Progenitor cell of endocrine pancreas (in vitro differentiated cells): ENCODE measurements around the gene WDFY4. TPM values are rescaled to one million over a fixed set of nuclear protein-coding genes. Genes with fewer than 3 reads are reported as not detected.

Experiments
- DNase-seq: peaks from one replicate; pipeline ENCODE4 v3.0.0; 2021; ENCODE audit warnings: low spot score; ENCODE audit not compliant: unreplicated experiment
- H3K27ac Mint-ChIP-seq: 2 replicates; pipeline ENCODE4 v1.8.0; 2021; ENCODE audit warnings: mild to moderate bottlenecking, moderate library complexity, mixed read lengths
- H3K27me3 Mint-ChIP-seq: 2 replicates; pipeline ENCODE4 v1.8.0; 2021; ENCODE audit warnings: mixed read lengths
- H3K36me3 Mint-ChIP-seq: 2 replicates; pipeline ENCODE4 v1.8.0; 2022; ENCODE audit warnings: mixed read lengths; ENCODE audit not compliant: insufficient read depth
- H3K4me1 Mint-ChIP-seq: 2 replicates; pipeline ENCODE4 v1.8.0; 2021; ENCODE audit warnings: low read depth, mixed read lengths
- H3K4me3 Mint-ChIP-seq: 2 replicates; pipeline ENCODE4 v1.8.0; 2021; ENCODE audit warnings: low read depth, mild to moderate bottlenecking, moderate library complexity, mixed read lengths
- H3K9me3 Mint-ChIP-seq: 2 replicates; pipeline ENCODE4 v1.8.0; 2021; ENCODE audit warnings: low read depth, mixed read lengths
- CTCF ChIP-seq: fragments of 200-600 bp; sonication (generic); IDR thresholded peaks from one replicate; pipeline ENCODE4 v1.5.0; 2021; ENCODE audit warnings: antibody characterized with exemption, mild to moderate bottlenecking; ENCODE audit not compliant: unreplicated experiment
- total RNA-seq: library from RNA; stranded (reverse); gene quantifications from 2 replicates; pipeline ENCODE4 v1.2.1, GENCODE V29; 2021

Gene WDFY4
- total RNA-seq, 1 donor from 2014 or later, result 0.07 TPM

- Mint-ChIP-seq H3K9me3 (peaks cover 6% of the 10 kb centered on the region), H3K4me1 (no peaks in the 10 kb centered on the region), H3K27ac (no peak overlapping the region), H3K36me3 (no peaks in the 10 kb centered on the region), H3K4me3 (no peak overlapping the region), H3K27me3 (peaks cover 17% of the 10 kb centered on the region)
- TF ChIP-seq CTCF, result no peak
- DNase-seq, result no peak
Measured at GRCh38 chr10:48710647-48711275, 26.1 kb downstream of the WDFY4 start.

GRCh38 chr10:48711830-48712229 is 27.2 kb downstream of the WDFY4 start:
- no peak for DNase-seq
- no peak for TF ChIP-seq CTCF
- Mint-ChIP-seq H3K36me3 (no peaks in the 10 kb centered on the region), H3K9me3 (peaks cover 6% of the 10 kb centered on the region), H3K4me3 (no peak overlapping the region), H3K4me1 (no peaks in the 10 kb centered on the region), H3K27ac (no peak overlapping the region), H3K27me3 (peaks cover 7% of the 10 kb centered on the region)

DNA sequence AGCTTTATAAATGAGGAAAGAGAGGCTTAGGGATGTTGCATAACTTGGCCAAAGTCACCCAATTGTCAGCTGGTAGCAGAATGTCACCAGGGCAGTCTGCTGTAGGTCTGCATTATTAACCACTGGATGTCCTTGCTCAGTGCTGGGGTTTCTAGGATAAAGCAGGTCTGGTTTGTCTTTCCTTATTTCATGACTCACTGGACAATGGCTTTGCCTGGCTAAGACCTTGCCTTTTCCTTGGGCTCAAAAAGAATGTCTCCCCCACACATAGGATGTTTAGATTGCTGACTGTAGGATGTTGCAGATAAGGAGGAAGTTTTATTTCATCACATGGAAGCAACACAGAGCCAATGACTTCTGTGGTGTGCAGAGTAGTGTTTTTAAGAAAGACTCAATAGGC is 29.4 kb downstream of the WDFY4 start:
- Mint-ChIP-seq H3K4me3 (no peak overlapping the region), H3K4me1 (no peaks in the 10 kb centered on the region), H3K27ac (no peak overlapping the region), H3K27me3 (no peaks in the 10 kb centered on the region), H3K36me3 (no peaks in the 10 kb centered on the region), H3K9me3 (peaks cover 6% of the 10 kb centered on the region)
- DNase-seq, result no peak
- TF ChIP-seq CTCF, result no peak

- peaks cover 6% of the 10 kb centered on the region for H3K9me3 Mint-ChIP-seq
- no peak overlapping the region for H3K4me3 Mint-ChIP-seq
- no peaks in the 10 kb centered on the region for H3K4me1 Mint-ChIP-seq
- peaks cover 5% of the 10 kb centered on the region for H3K27me3 Mint-ChIP-seq
- no peaks in the 10 kb centered on the region for H3K36me3 Mint-ChIP-seq
- TF ChIP-seq CTCF, result no peak
- H3K27ac Mint-ChIP-seq, result no peak overlapping the region
- no peak for DNase-seq
Measured at GRCh38 chr10:48716416-48716815, 31.7 kb downstream of the WDFY4 start.

DNA sequence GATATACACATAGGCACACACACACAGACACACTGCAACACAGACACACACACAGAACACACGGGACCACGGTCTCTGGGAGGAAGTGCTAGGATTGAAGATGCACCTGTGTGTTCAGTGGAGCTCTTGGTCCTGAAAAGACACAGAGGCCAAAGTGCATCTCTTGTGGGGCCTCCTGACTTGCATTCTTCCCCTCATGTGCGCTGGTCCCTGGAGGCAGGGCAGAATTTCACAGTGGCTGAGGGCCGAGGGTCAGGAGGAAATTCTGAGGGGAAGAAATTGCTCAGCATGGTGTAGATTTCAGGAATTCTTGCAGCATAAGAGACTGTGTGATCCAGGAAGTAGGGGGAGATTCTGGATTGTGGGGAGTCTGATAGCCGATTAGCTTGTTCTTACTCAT is 35.9 kb downstream of the WDFY4 start:
- no peak for DNase-seq
- no peaks in the 10 kb centered on the region for H3K36me3 Mint-ChIP-seq
- no peak overlapping the region for H3K4me3 Mint-ChIP-seq
- TF ChIP-seq CTCF, result no peak
- peaks cover 12% of the 10 kb centered on the region for H3K27me3 Mint-ChIP-seq
- no peaks in the 10 kb centered on the region for H3K4me1 Mint-ChIP-seq
- H3K9me3 Mint-ChIP-seq, result no peaks in the 10 kb centered on the region
- H3K27ac Mint-ChIP-seq, result no peak overlapping the region
